IMR-90 (cell line): Measurements from ENCODE around the gene SURF4. TPM values are rescaled to one million over a fixed set of nuclear protein-coding genes. Genes with fewer than 3 reads are reported as not detected.

Source experiments
- ATAC-seq: fragments of 200-7000 bp; cut with Tn5 transposase; 2 replicates; pipeline ENCODE4 v1.9.1; 2020; ENCODE audit warnings: low read depth, mild to moderate bottlenecking, moderate library complexity
- BruUV-seq: library from RNA; stranded (reverse); fragments of 400-500 nt; replicated peaks from 2 replicates; lab custom pipeline; 2021; lab: Mats Ljungman, UMichigan
- CTCF ChIA-PET: fragments of 300-600 bp; formaldehyde crosslinking; extraction: SDS; loops from one replicate; lab custom pipeline; 2021; ENCODE audit warnings: antibody characterized with exemption; lab: Yijun Ruan, JAX
- POLR2A ChIA-PET: fragments of 300-600 bp; sonication (Branson Sonifier 250); formaldehyde crosslinking; loops from one replicate; lab custom pipeline; 2022; ENCODE audit warnings: antibody characterized with exemption; ENCODE audit not compliant: unreplicated experiment; lab: Charles Lee
- DNase-seq: peaks from one replicate; pipeline ENCODE4 v3.0.0; 2013
- H2AFZ ChIP-seq: replicated peaks from 2 replicates; pipeline ENCODE3; 2013; ENCODE audit warnings: low read length, mild to moderate bottlenecking; ENCODE audit not compliant: poor library complexity
- H2AK5ac ChIP-seq: 2 replicates; pipeline ENCODE4 v1.6.1; 2013; ENCODE audit warnings: low read depth, low read length, inconsistent platforms
- H2AK9ac ChIP-seq: replicated peaks from 2 replicates; pipeline ENCODE3; 2013; ENCODE audit warnings: mild to moderate bottlenecking, low read depth, low read length, moderate library complexity; ENCODE audit not compliant: poor library complexity
- H2BK120ac ChIP-seq: 2 replicates; pipeline ENCODE4 v1.6.1; 2013; ENCODE audit warnings: low read depth, low read length, inconsistent platforms
- H2BK15ac ChIP-seq: 3 replicates; pipeline ENCODE4 v1.6.1; 2013; ENCODE audit warnings: low read depth, low read length, inconsistent platforms
- H2BK20ac ChIP-seq: 2 replicates; pipeline ENCODE4 v1.6.1; 2013; ENCODE audit warnings: low read depth, mild to moderate bottlenecking, inconsistent platforms, low read length, moderate library complexity
- H2BK5ac ChIP-seq: 2 replicates; pipeline ENCODE4 v1.6.1; 2013; ENCODE audit warnings: mild to moderate bottlenecking, low read depth, low read length, inconsistent platforms; ENCODE audit not compliant: poor library complexity, severe bottlenecking
- H3K14ac ChIP-seq: replicated peaks from 2 replicates; pipeline ENCODE4 v1.6.1; 2013; ENCODE audit warnings: low read depth, low read length, inconsistent platforms
- H3K18ac ChIP-seq: 2 replicates; pipeline ENCODE4 v1.6.1; 2013; ENCODE audit warnings: low read depth, low read length, control low read depth
- H3K23ac ChIP-seq: 2 replicates; pipeline ENCODE4 v1.6.1; 2013; ENCODE audit warnings: low read depth, low read length, inconsistent platforms
- H3K27ac ChIP-seq: 2 replicates; pipeline ENCODE4 v1.5.1; 2013; ENCODE audit warnings: mild to moderate bottlenecking, control low read depth, low read length; ENCODE audit not compliant: insufficient read depth
- H3K27me3 ChIP-seq: 2 replicates; pipeline ENCODE4 v1.6.1; 2013; ENCODE audit warnings: low read length; ENCODE audit not compliant: control insufficient read depth, insufficient read depth
- H3K36me3 ChIP-seq: 2 replicates; pipeline ENCODE4 v1.6.1; 2013; ENCODE audit warnings: low read length, mixed read lengths; ENCODE audit not compliant: control insufficient read depth, insufficient read depth
- H3K4ac ChIP-seq: 2 replicates; pipeline ENCODE4 v1.6.1; 2013; ENCODE audit warnings: low read depth, low read length, inconsistent platforms
- H3K4me1 ChIP-seq: 2 replicates; pipeline ENCODE4 v1.6.1; 2013; ENCODE audit warnings: low read length, mixed read lengths; ENCODE audit not compliant: control insufficient read depth, insufficient read depth
- H3K4me2 ChIP-seq: 2 replicates; pipeline ENCODE4 v1.6.1; 2013; ENCODE audit warnings: low read depth, mild to moderate bottlenecking, control low read depth, low read length, moderate library complexity
- H3K4me3 ChIP-seq: 2 replicates; pipeline ENCODE4 v1.5.1; 2013; ENCODE audit warnings: low read depth, mild to moderate bottlenecking, control low read depth, low read length, moderate library complexity; ENCODE audit not compliant: insufficient read depth
- H3K56ac ChIP-seq: 2 replicates; pipeline ENCODE4 v1.6.1; 2013; ENCODE audit warnings: low read length, inconsistent platforms; ENCODE audit not compliant: insufficient read depth; ENCODE audit errors: extremely low read depth
- H3K79me1 ChIP-seq, 2 experiments: 2 replicates each; pipeline ENCODE4 v1.6.1; 2013; ENCODE audit warnings: low read length in 2 of 2, inconsistent platforms in 1 of 2, low read depth in 1 of 2
- H3K9ac ChIP-seq: 2 replicates; pipeline ENCODE4 v1.6.1; 2013; ENCODE audit warnings: low read depth, low read length, control low read depth
- H3K9me1 ChIP-seq: 2 replicates; pipeline ENCODE4 v1.6.1; 2013; ENCODE audit warnings: low read length, inconsistent platforms; ENCODE audit not compliant: insufficient read depth
- H3K9me3 ChIP-seq: 2 replicates; pipeline ENCODE4 v1.6.1; 2013; ENCODE audit warnings: low read length; ENCODE audit not compliant: control insufficient read depth, insufficient read depth
- H4K20me1 ChIP-seq: 2 replicates; pipeline ENCODE4 v1.6.1; 2013; ENCODE audit warnings: low read length, inconsistent platforms; ENCODE audit not compliant: insufficient read depth
- H4K5ac ChIP-seq: 2 replicates; pipeline ENCODE4 v1.6.1; 2013; ENCODE audit warnings: mild to moderate bottlenecking, low read depth, low read length, control low read depth
- H4K8ac ChIP-seq, 2 experiments: 2 replicates each; pipeline ENCODE4 v1.6.1; 2013; ENCODE audit warnings: low read depth in 2 of 2, low read length in 2 of 2, control low read depth in 1 of 2, inconsistent platforms in 1 of 2
- H4K91ac ChIP-seq: 2 replicates; pipeline ENCODE4 v1.6.1; 2013; ENCODE audit warnings: low read depth, low read length, inconsistent platforms; ENCODE audit not compliant: insufficient read depth
- BHLHE40 ChIP-seq: fragments of 150-350 bp; IDR thresholded peaks from 2 replicates; pipeline ENCODE4 v1.6.1; 2016; ENCODE audit warnings: mild to moderate bottlenecking, low read depth, low read length
- CEBPB ChIP-seq: IDR thresholded peaks from 2 replicates; pipeline ENCODE4 v1.6.1; 2012; ENCODE audit warnings: low read depth, low read length, improper control_type of control experiment
- CHD1 ChIP-seq: IDR thresholded peaks from 2 replicates; pipeline ENCODE4 v1.6.1; 2012; ENCODE audit warnings: low read depth, low read length, improper control_type of control experiment
- FOS ChIP-seq: fragments of 150-350 bp; IDR thresholded peaks from 2 replicates; pipeline ENCODE4 v1.6.1; 2016; ENCODE audit warnings: low read depth, low read length
- MAZ ChIP-seq: IDR thresholded peaks from 2 replicates; pipeline ENCODE4 v1.6.1; 2012; ENCODE audit warnings: low read depth, mild to moderate bottlenecking, low read length, improper control_type of control experiment, moderate library complexity, borderline replicate concordance
- MXI1 ChIP-seq: IDR thresholded peaks from 2 replicates; pipeline ENCODE4 v1.6.1; 2012; ENCODE audit warnings: low read depth, mild to moderate bottlenecking, low read length, moderate library complexity, borderline replicate concordance
- NFE2L2 ChIP-seq: fragments of 150-350 bp; IDR thresholded peaks from 2 replicates; pipeline ENCODE4 v1.6.1; 2016; ENCODE audit warnings: low read depth, mild to moderate bottlenecking, low read length
- POLR2A ChIP-seq: IDR thresholded peaks from 2 replicates; pipeline ENCODE4 v1.6.1; 2012; ENCODE audit warnings: mild to moderate bottlenecking, low read depth, low read length
- RAD21 ChIP-seq: IDR thresholded peaks from 2 replicates; pipeline ENCODE4 v1.6.1; 2012; ENCODE audit warnings: low read length, improper control_type of control experiment
- RCOR1 ChIP-seq: IDR thresholded peaks from 2 replicates; pipeline ENCODE4 v1.6.1; 2012; ENCODE audit warnings: mild to moderate bottlenecking, low read length, improper control_type of control experiment; ENCODE audit not compliant: insufficient replicate concordance
- RFX5 ChIP-seq: IDR thresholded peaks from 2 replicates; pipeline ENCODE4 v1.8.0; 2012; ENCODE audit warnings: low read depth, mild to moderate bottlenecking, low read length, moderate library complexity
- SMC3 ChIP-seq: fragments of 150-350 bp; IDR thresholded peaks from 2 replicates; pipeline ENCODE4 v1.6.1; 2016; ENCODE audit warnings: low read depth, mild to moderate bottlenecking, antibody characterized with exemption, low read length, moderate library complexity
- WGBS, 2 experiments: methylation state at CpG; one replicate each; pipeline versions ENCODE4 v1.1.5 to v1.1.7; 2013; ENCODE audit warnings: missing lambda C conversion rate in 2 of 2; ENCODE audit not compliant: insufficient read length in 1 of 2; ENCODE audit errors: extremely low coverage in 2 of 2; 5-methylcytosine and 5-hydroxymethylcytosine counted together
- dilution Hi-C: fragments of 300-500 bp; cut with HindIII; formaldehyde crosslinking; loops from one replicate; pipeline ENCODE4 v1.14.3; 2018; ENCODE audit warnings: low sequenced_read_pairs; ENCODE audit not compliant: unreplicated experiment
- in situ Hi-C: fragments of 300-500 bp; cut with MboI; formaldehyde crosslinking; loops from 3 replicates; pipeline ENCODE4 v1.14.3; 2019; ENCODE audit warnings: low sequenced_read_pairs, inconsistent platforms, mixed read lengths
- intact Hi-C: fragments of 100-400 bp; cut with micrococcal nuclease; formaldehyde crosslinking; loops from 2 replicates; pipeline ENCODE4 v1.10.0; 2022
- polyA plus RNA-seq, 3 experiments: library from polyadenylated mRNA; depleted of rRNA; stranded (reverse); fragments of >200 nt; gene quantifications; 2 replicates each; pipeline ENCODE4 v1.2.3, GENCODE V29; 2012; ENCODE audit warnings: low replicate concordance in 1 of 3
- total RNA-seq: library from RNA; depleted of rRNA; stranded (reverse); fragments of >200 nt; gene quantifications from 2 replicates; pipeline ENCODE4 v1.2.3, GENCODE V29; 2012
- TF ChIP-seq, protein P1 (sequence below): fragments of 150-350 bp; IDR thresholded peaks from 2 replicates; pipeline ENCODE4 v1.6.1; 2017; ENCODE audit warnings: mild to moderate bottlenecking, antibody characterized with exemption, low read length, low read depth
- TF ChIP-seq, protein P2 (sequence below): fragments of 150-350 bp; IDR thresholded peaks from 2 replicates; pipeline ENCODE4 v1.6.1; 2016; ENCODE audit warnings: low read depth, mild to moderate bottlenecking, low read length, moderate library complexity, borderline replicate concordance
- TF ChIP-seq, protein P3 (sequence below): conservative IDR thresholded peaks from 2 replicates; pipeline ENCODE4 v1.5.1; 2012; ENCODE audit warnings: mild to moderate bottlenecking, low read depth, low read length, improper control_type of control experiment

Gene SURF4
- total and polyA plus RNA-seq, 2 of the 4 experiments (the other 2 are of a cell fraction), result 307 to 532 TPM

DNA sequence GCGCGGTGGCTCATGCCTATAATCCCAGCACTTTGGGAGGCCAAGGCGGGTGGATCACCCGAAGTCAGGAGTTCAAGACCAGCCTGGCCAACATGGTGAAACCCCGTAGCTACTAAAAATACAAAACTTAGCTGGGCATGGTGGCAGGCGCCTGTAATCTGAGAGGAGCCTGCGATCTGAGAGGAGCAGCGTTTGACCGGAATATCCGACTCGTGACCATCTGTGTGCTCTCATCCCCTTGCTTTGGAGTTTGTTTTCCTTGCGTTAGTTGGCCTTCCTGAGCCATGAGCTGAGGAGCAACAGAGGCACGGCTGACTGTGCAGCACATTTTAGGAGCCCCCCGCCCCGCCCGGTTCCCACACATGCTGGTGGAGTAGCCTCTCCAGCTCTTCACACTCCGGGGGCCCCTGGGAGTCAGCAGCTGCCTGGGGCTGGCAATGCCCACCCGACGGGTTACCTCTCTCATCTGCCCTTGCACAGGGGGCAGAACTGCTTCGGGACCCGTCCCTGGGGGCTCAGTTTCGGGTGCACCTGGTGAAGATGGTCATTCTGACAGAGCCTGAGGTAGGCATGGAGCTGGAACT, 49.3 kb upstream of the SURF4 start:
- WGBS, 2 experiments, result 82% methylated on average over 17 of the region's 22 CpGs; no CpG with 5 or more reads in 1 of the 2 experiments

More for the DNA sequence above, 49.3 kb upstream of the SURF4 start:
- no peak overlapping the region for H2AK5ac ChIP-seq
- H3K4me3 ChIP-seq, result no peak overlapping the region
- H3K56ac ChIP-seq, result no peak overlapping the region
- H3K27me3 ChIP-seq, result peaks cover 15% of the 10 kb centered on the region
- H2AK9ac ChIP-seq, result no peak overlapping the region
- H3K9me3 ChIP-seq, result no peaks in the 10 kb centered on the region
- no peak for TF ChIP-seq RFX5
- TF ChIP-seq, protein P1, sequence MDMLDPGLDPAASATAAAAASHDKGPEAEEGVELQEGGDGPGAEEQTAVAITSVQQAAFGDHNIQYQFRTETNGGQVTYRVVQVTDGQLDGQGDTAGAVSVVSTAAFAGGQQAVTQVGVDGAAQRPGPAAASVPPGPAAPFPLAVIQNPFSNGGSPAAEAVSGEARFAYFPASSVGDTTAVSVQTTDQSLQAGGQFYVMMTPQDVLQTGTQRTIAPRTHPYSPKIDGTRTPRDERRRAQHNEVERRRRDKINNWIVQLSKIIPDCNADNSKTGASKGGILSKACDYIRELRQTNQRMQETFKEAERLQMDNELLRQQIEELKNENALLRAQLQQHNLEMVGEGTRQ, result no peak
- TF ChIP-seq, protein P2, sequence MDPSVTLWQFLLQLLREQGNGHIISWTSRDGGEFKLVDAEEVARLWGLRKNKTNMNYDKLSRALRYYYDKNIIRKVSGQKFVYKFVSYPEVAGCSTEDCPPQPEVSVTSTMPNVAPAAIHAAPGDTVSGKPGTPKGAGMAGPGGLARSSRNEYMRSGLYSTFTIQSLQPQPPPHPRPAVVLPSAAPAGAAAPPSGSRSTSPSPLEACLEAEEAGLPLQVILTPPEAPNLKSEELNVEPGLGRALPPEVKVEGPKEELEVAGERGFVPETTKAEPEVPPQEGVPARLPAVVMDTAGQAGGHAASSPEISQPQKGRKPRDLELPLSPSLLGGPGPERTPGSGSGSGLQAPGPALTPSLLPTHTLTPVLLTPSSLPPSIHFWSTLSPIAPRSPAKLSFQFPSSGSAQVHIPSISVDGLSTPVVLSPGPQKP, result no peak
- TF ChIP-seq POLR2A, result no peak
- no peak for TF ChIP-seq CHD1
- TF ChIP-seq RCOR1, result no peak
- TF ChIP-seq RAD21, result no peak
- TF ChIP-seq SMC3, result no peak
- TF ChIP-seq MAZ, result no peak
- TF ChIP-seq FOS, result no peak
- TF ChIP-seq MXI1, result no peak
- TF ChIP-seq BHLHE40, result no peak
- TF ChIP-seq CEBPB, result no peak
- TF ChIP-seq, protein P3, sequence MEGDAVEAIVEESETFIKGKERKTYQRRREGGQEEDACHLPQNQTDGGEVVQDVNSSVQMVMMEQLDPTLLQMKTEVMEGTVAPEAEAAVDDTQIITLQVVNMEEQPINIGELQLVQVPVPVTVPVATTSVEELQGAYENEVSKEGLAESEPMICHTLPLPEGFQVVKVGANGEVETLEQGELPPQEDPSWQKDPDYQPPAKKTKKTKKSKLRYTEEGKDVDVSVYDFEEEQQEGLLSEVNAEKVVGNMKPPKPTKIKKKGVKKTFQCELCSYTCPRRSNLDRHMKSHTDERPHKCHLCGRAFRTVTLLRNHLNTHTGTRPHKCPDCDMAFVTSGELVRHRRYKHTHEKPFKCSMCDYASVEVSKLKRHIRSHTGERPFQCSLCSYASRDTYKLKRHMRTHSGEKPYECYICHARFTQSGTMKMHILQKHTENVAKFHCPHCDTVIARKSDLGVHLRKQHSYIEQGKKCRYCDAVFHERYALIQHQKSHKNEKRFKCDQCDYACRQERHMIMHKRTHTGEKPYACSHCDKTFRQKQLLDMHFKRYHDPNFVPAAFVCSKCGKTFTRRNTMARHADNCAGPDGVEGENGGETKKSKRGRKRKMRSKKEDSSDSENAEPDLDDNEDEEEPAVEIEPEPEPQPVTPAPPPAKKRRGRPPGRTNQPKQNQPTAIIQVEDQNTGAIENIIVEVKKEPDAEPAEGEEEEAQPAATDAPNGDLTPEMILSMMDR, result no peak
- no peak for TF ChIP-seq NFE2L2
- no peak overlapping the region for H4K8ac ChIP-seq
- no peak overlapping the region for H3K27ac ChIP-seq
- no peaks in the 10 kb centered on the region for H3K79me1 ChIP-seq
- no peak overlapping the region for H3K14ac ChIP-seq
- no peak overlapping the region for H4K91ac ChIP-seq
- no peak overlapping the region for H3K18ac ChIP-seq
- no TSS peak for BruUV-seq
- POLR2A ChIA-PET, result no interaction called here
- H2BK5ac ChIP-seq, result no peak overlapping the region
- peaks cover 4% of the 10 kb centered on the region; the same call in 1 of the 2 replicates for H3K36me3 ChIP-seq
- H2BK15ac ChIP-seq, result no peak overlapping the region
- ATAC-seq (no peak), DNase-seq (no peak)
- no peak overlapping the region for H3K4ac ChIP-seq
- in situ Hi-C loops (no loop called here), dilution Hi-C loops (no loop called here), intact Hi-C loops (no loop called here)
- CTCF ChIA-PET, result no interaction called here
- H4K20me1 ChIP-seq, result peaks cover 8% of the 10 kb centered on the region; the same call in 1 of the 2 replicates
- no peak overlapping the region for H4K5ac ChIP-seq
- peaks cover 8% of the 10 kb centered on the region; the same call in 1 of the 2 replicates for H3K4me1 ChIP-seq
- no peak overlapping the region for H3K23ac ChIP-seq
- no peak overlapping the region for H2BK20ac ChIP-seq
- no peak overlapping the region for H2AFZ ChIP-seq
- no peak overlapping the region for H2BK120ac ChIP-seq
- no peak overlapping the region for H3K9ac ChIP-seq
- no peak overlapping the region for H3K4me2 ChIP-seq
- H3K9me1 ChIP-seq, result peaks cover 14% of the 10 kb centered on the region
